ENCODE measurements around the gene CHN1. TPM values are rescaled to one million over a fixed set of nuclear protein-coding genes. Genes with fewer than 3 reads are reported as not detected.

CHN1 gene
- polyA plus RNA-seq, 1 of the 3 experiments (the other 2 are of a cell fraction) = 31.6 TPM

DNA sequence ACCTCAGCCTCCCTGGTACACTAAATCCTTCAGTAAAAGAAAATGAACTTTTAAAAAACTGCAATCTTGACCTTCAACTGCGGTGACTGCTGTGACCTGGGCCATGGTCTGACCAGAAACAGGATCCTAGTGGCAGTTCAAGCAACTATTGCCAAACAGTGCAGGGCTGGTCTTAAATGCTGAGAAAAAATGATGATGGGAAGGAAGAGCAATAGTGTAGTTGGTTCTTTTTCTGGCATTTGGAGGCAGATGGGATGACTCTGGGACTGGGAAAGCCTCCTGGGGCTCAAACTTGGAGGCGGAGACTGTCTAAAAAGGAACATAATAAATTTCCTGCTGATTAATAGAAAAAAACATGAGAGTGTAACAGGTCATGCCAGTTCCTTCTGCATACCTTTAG is 45.4 kb downstream of the CHN1 start:
- no peak overlapping the region for H3K9ac ChIP-seq
- H3K4me2 ChIP-seq = no peak overlapping the region
- H3K4me1 ChIP-seq (ENCODE audit: control insufficient read depth in 1 of 2, insufficient read depth in 2 of 2, low read depth in 1 of 2, low read length in 1 of 2) = peaks cover 5 to 8% of the 10 kb centered on the region in 2 experiments; a peak in 3 of 4 replicates
- H3K79me2 ChIP-seq (ENCODE audit: insufficient read depth) = 0 out of 2 replicates have a peak, but pooled peaks cover 8% of the 10 kb centered on the region
- DNase-seq = no peak
- H3F3A ChIP-seq (replicated peaks; ENCODE audit: insufficient read depth) = peaks cover 2% of the 10 kb centered on the region
- no peak overlapping the region for H3K4me3 ChIP-seq (ENCODE audit: low read depth in 2 of 2, low read length in 1 of 2)
- H3K9me3 ChIP-seq = no peaks in the 10 kb centered on the region
- WGBS (ENCODE audit: low lambda C conversion rate) = 100% methylated on average over 2 of the region's 2 CpGs
- TF ChIP-seq EP300 (IDR thresholded peaks at IDR 0.05; ENCODE audit: borderline replicate concordance in 1 of 2, low read depth in 1 of 2, low read length in 1 of 2) = no peak
- TF ChIP-seq GABPA (IDR thresholded peaks at IDR 0.05; ENCODE audit: low read depth) = no peak
- no peak for TF ChIP-seq TCF12 (IDR thresholded peaks at IDR 0.05)
- no peak for TF ChIP-seq SIN3A (IDR thresholded peaks at IDR 0.05; ENCODE audit: borderline replicate concordance, low read depth, low read length)
- TF ChIP-seq RCOR1 (IDR thresholded peaks at IDR 0.05; ENCODE audit: low read length) = no peak
- TF ChIP-seq NFIC (IDR thresholded peaks at IDR 0.05; ENCODE audit: borderline replicate concordance) = no peak
- TF ChIP-seq ZBTB33 (IDR thresholded peaks at IDR 0.05; ENCODE audit: borderline replicate concordance, low read depth) = no peak
- no peak for TF ChIP-seq IRF3 (IDR thresholded peaks at IDR 0.05; ENCODE audit: low read depth, low read length)
- no peak for TF ChIP-seq MXI1 (IDR thresholded peaks at IDR 0.05; ENCODE audit: low read depth, low read length)
- CTCF ChIA-PET = interaction anchor here (1.0 kb wide), 1 partner anchor 188 kb away, joined by 3 read pairs; no protein-coding TSS in a partner anchor
- no peak overlapping the region for H3K27ac ChIP-seq (ENCODE audit: low read depth in 2 of 2, low read length in 1 of 2)
- no peak overlapping the region for H2AFZ ChIP-seq (ENCODE audit: low read depth)
- H4K20me1 ChIP-seq (ENCODE audit: insufficient read depth) = no peaks in the 10 kb centered on the region
- no peaks in the 10 kb centered on the region for H3K27me3 ChIP-seq (ENCODE audit: insufficient read depth)
- no peaks in the 10 kb centered on the region for H3K36me3 ChIP-seq (replicated peaks in 1 of 2; ENCODE audit: control insufficient read depth in 1 of 2, insufficient read depth in 2 of 2, low read length in 1 of 2)
- no peaks in the 10 kb centered on the region for H3K9me2 ChIP-seq
- POLR2A ChIA-PET = no interaction called here

GRCh38 chr2:174957050-174957449 is 48.1 kb downstream of the CHN1 start:
- H3K36me3 ChIP-seq (replicated peaks in 1 of 2; ENCODE audit: control insufficient read depth in 1 of 2, insufficient read depth in 2 of 2, low read length in 1 of 2) = no peaks in the 10 kb centered on the region
- H3K27ac ChIP-seq (ENCODE audit: low read depth in 2 of 2, low read length in 1 of 2) = no peak overlapping the region
- TF ChIP-seq, protein P1, sequence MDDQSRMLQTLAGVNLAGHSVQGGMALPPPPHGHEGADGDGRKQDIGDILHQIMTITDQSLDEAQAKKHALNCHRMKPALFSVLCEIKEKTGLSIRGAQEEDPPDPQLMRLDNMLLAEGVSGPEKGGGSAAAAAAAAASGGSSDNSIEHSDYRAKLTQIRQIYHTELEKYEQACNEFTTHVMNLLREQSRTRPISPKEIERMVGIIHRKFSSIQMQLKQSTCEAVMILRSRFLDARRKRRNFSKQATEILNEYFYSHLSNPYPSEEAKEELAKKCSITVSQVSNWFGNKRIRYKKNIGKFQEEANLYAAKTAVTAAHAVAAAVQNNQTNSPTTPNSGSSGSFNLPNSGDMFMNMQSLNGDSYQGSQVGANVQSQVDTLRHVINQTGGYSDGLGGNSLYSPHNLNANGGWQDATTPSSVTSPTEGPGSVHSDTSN (IDR thresholded peaks at IDR 0.05) = no peak
- TF ChIP-seq JUND (IDR thresholded peaks at IDR 0.05) (no peak), TAF1 (IDR thresholded peaks at IDR 0.05; ENCODE audit: borderline replicate concordance, low read depth, low read length) (no peak), SMC3 (IDR thresholded peaks at IDR 0.05; ENCODE audit: low read depth, low read length) (no peak), RAD21 (IDR thresholded peaks at IDR 0.05; ENCODE audit: low read length) (no peak), CTCF (IDR thresholded peaks at IDR 0.05) (no peak), TEAD4 (IDR thresholded peaks at IDR 0.05; ENCODE audit: borderline replicate concordance, insufficient read depth) (no peak), IRF3 (IDR thresholded peaks at IDR 0.05; ENCODE audit: low read depth, low read length) (no peak), RCOR1 (IDR thresholded peaks at IDR 0.05; ENCODE audit: low read length) (no peak), MXI1 (IDR thresholded peaks at IDR 0.05; ENCODE audit: low read depth, low read length) (no peak), FOXM1 (IDR thresholded peaks at IDR 0.05; ENCODE audit: low read depth) (no peak), MAX (IDR thresholded peaks at IDR 0.05; ENCODE audit: low read depth) (no peak), EZH2phosphoT487 (IDR thresholded peaks at IDR 0.05; ENCODE audit: borderline replicate concordance, low read depth) (no peak)
- TF ChIP-seq, protein P2, sequence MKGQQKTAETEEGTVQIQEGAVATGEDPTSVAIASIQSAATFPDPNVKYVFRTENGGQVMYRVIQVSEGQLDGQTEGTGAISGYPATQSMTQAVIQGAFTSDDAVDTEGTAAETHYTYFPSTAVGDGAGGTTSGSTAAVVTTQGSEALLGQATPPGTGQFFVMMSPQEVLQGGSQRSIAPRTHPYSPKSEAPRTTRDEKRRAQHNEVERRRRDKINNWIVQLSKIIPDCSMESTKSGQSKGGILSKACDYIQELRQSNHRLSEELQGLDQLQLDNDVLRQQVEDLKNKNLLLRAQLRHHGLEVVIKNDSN (IDR thresholded peaks at IDR 0.05; ENCODE audit: borderline replicate concordance, low read depth) = no peak

More at GRCh38 chr2:174957050-174957449, 48.1 kb downstream of the CHN1 start:
- no peaks in the 10 kb centered on the region for H3K9me2 ChIP-seq
- H4K20me1 ChIP-seq (ENCODE audit: insufficient read depth) = no peaks in the 10 kb centered on the region
- no peak for DNase-seq
- H3K79me2 ChIP-seq (ENCODE audit: insufficient read depth) = peaks cover 29% of the 10 kb centered on the region
- H3K4me3 ChIP-seq (ENCODE audit: low read depth in 2 of 2, low read length in 1 of 2) = no peak overlapping the region
- H3K9me3 ChIP-seq = no peaks in the 10 kb centered on the region
- no peak overlapping the region for H2AFZ ChIP-seq (ENCODE audit: low read depth)
- H3K9ac ChIP-seq = no peak overlapping the region
- ChIA-PET POLR2A (no interaction called here), CTCF (no interaction called here)
- no peaks in the 10 kb centered on the region for H3K27me3 ChIP-seq (ENCODE audit: insufficient read depth)
- H3K4me1 ChIP-seq (ENCODE audit: control insufficient read depth in 1 of 2, insufficient read depth in 2 of 2, low read depth in 1 of 2, low read length in 1 of 2) = peaks cover 5 to 9% of the 10 kb centered on the region in 2 experiments; a peak in 3 of 4 replicates
- WGBS (ENCODE audit: low lambda C conversion rate) = 88% methylated on average over 5 of the region's 5 CpGs
- H3K4me2 ChIP-seq = no peak overlapping the region
- peaks cover 2% of the 10 kb centered on the region for H3F3A ChIP-seq (replicated peaks; ENCODE audit: insufficient read depth)
